CD4-positive, alpha-beta T cell treated with Interleukin-17A for 4 hours (primary cell): ENCODE results near the gene F12.
A peak's percentile ranks its signal among the peaks of the same experiment; 100 is the strongest.

ENCODE experiments used
- DNase-seq: peaks from one replicate; pipeline ENCODE4 v3.0.0-alpha.2; 2020; ENCODE audit warnings: mixed read lengths

The F12 gene

DNA sequence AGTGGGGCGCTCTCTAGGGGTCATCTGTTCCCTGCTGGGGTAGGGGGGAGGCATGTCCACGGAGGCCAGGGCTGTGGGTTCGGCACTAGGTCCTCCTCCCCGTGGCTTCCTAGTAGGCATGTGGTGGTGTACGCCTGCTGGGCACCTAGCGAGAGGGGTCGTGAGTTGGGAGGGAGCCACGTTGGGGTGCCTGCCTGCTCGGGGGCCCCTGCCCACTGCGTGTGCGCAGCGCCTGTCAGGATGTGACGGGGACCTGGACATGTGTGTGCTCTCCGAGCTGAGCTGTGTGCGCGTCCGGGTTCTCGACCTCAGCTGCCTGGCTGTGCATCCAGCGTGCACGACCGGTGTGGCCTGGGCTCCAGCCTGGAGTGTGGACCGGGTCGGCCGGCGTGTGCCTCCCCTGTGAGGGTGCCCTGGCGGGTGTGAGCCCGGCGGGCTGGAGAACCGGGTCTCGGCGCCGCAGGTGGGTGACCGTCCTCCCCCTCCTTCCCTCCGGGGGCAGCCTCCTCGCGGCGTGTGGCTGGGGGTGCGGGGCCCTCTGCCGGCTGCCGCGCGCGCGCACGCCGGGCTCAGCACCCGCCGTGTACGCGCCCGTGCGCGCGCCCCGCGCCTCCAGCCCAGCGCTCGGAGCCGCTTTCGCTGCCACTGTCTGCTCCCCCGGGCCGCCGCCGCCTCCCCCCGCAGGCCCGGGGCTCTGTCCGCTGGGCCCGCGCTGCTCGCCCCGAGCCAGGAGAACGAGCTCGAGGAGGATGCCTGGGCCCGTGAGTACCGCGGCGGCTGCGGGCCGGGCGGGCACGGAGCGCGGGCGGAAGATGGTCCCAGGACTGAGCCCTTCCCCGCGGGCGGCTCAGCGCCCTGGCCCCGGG is 37.1 kb upstream of the F12 start, which contains the start of gene PRR7:
TSS of gene PRR7 (plus strand) at position 615 of the 866 bp plus-strand sequence. CDS start 8,254 bp downstream, outside the sequence.
- DNase-seq = peak; percentile 82

GRCh38 chr5:177445917-177446199 is 36.5 kb upstream of the F12 start:
- no peak for DNase-seq

- DNase-seq = peak; percentile 39
Measured at GRCh38 chr5:177445052-177445916, 35.9 kb upstream of the F12 start.

GRCh38 chr5:177444106-177445051 is 35.0 kb upstream of the F12 start:
- DNase-seq = no peak

- no peak for DNase-seq
Measured at GRCh38 chr5:177443144-177443983, 34.0 kb upstream of the F12 start.

DNA sequence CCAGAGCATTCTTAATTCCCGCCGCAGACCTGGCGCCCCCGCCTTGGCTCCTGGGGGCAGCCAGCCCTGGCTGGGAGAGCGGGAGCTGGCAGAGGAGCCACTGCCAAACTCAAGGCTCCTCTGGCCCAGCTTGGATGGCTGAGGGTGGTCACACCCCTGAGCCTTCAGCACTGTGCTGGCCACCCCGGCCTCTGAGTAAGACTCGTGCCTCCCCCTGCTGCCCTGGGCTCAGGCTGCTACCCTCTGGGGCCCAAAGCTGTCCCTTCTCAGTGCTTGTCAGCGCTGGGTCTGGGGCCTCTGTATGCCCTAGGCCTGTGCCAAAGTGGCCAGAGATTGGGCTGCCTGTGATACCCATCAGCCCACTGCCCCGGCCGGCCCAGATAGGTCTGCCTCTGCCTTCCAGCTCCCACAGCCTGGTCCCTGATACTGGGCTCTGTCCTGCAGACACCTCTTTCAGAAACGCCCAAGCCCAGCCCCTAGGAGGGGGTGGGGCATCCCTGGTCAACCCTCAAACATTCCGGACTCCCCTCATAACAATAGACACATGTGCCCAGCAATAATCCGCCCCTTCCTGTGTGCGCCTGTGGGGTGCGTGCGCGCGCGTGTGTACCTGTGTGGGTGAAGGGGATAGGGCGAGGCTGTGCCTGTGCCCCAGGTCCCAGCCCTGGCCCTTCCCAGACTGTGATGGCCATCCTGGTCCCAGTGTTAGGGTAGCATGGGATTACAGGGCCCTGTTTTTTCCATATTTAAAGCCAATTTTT is 32.9 kb upstream of the F12 start:
- no peak for DNase-seq

GRCh38 chr5:177440990-177441780 is 31.8 kb upstream of the F12 start:
- no peak for DNase-seq

GRCh38 chr5:177440211-177440989 is 31.0 kb upstream of the F12 start:
- DNase-seq = peak; percentile 43

DNA sequence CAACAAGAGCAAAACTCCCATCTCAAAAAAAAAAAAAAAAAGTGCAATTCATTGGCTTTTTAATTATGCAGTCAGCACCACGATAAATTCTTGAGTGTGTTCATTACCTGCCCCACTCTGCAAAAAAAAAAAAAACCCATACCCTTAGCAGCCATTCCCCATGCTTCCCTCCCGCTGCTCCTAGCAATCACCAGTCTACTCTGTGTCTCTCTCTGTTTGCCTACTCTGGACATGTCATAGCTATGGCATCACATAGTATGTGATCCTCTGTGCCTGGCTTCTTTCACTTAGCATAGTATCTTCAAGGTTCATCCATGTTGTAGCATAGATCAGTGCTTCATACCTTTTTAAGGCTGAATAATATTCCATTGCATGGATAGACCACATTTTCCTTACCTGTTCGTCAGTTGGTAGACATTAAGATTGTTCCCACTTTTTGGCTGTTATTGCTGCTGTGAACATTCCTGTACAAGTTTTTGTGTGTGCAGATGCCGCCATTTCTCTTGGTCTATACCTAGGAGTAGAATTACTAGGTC is 30.2 kb upstream of the F12 start:
- no peak for DNase-seq

DNA sequence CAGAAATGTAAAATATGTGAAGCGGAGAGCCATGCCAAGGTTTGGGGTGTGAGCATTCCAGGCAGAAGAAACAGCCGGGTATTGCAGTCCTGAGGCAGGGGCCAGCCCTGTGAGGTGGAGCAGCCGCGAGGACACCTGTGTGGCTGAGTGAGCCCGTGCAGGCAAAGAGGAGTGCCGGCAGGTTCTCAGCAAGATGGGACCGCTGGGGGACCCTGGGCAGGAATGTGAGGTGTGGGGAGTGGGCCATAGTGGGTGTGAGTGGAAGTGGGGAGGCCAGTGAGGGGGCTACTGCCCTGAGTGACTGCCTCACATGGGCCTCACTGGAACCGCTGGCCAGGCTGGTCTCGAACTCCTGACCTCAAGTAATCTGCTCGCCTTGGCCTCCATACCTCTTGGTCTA is 29.1 kb upstream of the F12 start:
- DNase-seq = no peak

- DNase-seq = no peak
Measured at GRCh38 chr5:177437623-177438022, 28.3 kb upstream of the F12 start.

DNA sequence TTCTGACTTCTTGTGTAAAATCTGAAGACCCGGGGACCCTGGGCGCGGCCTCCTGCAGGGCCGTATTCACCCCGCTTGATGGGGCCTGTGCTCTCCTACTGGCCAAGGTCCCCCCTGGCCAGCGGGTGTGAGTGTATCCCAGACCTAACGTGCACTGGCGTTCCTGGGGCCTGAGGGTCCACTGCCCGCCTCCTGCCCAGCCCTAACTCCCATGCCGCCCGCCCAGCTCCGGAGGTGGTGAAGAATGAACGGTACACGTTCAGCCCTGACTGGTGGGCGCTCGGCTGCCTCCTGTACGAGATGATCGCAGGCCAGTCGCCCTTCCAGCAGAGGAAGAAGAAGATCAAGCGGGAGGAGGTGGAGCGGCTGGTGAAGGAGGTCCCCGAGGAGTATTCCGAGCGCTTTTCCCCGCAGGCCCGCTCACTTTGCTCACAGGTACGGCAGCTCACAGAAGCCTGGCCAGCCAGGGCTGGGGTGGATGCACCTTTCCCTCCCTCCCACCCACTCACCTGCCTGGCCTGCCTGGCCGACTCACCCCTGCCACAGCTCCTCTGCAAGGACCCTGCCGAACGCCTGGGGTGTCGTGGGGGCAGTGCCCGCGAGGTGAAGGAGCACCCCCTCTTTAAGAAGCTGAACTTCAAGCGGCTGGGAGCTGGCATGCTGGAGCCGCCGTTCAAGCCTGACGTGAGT is 26.6 kb upstream of the F12 start:
- no peak for DNase-seq

DNA sequence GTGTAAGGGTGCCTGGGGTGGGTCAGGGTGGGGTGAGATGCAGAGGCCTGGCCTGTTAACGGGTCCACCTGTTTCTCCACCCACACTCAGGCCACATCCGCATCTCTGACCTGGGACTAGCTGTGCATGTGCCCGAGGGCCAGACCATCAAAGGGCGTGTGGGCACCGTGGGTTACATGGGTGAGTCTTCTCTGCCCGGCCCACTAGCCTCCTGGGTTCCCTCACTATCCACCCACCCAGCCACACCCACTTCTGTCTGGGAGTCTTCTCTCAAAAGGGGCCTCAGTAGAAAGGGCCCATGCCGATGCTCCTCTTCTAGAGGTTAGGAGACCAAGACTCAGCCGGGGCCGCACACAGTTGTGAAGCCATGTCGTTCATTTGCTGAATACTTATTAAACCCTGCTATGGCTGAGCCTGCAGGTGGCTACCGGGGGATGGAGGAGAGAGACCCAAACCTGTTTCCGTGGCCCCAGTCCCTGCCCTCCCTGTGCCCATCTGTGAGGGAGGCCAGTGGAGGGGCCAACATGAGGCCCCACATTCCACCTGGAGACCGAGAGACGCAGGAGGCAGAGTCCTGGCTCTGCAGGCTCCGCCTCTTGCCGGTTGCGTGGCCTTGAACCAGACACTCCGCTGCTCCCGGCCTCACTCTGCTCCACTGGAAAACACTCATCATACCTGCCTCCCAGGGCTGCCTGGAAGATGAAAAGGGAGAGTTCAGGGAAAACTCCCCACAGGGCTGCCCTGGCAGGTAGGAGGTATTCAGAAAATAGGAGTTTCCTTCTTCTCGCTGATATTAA is 25.8 kb upstream of the F12 start:
- DNase-seq = no peak

GRCh38 chr5:177434437-177434836 is 25.1 kb upstream of the F12 start:
- peak; percentile 72 for DNase-seq

GRCh38 chr5:177433658-177434217 is 24.4 kb upstream of the F12 start:
- DNase-seq = no peak

DNA sequence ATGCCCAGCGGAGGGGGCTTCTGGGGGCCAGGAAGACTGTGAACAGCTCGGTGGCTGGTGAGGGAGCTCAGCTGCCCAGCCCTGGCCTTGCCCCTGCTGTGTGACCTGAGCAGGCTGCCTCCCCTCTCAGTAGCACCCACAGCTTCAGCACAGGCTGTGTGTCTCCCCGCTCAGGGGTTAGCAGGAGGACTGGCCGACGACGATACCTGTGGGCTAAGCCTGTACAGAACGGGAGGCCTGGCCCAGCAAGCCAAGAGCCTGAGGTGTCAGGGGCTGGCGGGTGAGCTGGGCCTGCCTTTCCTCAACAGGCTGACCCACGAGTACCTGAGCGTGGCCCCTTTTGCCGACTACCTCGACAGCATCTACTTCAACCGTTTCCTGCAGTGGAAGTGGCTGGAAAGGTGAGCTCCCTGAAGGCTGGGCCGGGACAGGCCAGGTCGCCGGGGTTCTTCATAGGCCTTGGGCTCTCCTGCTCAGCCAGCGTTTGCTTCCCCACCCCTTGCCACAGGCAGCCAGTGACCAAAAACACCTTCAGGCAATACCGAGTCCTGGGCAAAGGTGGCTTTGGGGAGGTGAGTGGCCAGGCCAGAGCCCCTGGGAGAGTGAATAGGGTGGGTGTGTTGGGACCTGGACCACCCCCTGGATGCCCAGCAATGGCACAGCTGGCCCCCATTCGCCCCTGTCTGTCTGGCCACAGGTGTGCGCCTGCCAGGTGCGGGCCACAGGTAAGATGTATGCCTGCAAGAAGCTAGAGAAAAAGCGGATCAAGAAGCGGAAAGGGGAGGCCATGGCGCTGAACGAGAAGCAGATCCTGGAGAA is 23.7 kb upstream of the F12 start:
- DNase-seq = no peak
